Type B pancreatic cell (in vitro differentiated cells): ENCODE measurements around the gene BOK. TPM values are rescaled to one million over a fixed set of nuclear protein-coding genes. Genes with fewer than 3 reads are reported as not detected.

Source experiments
- DNase-seq: peaks from one replicate; pipeline ENCODE4 v3.0.0; 2021; ENCODE audit warnings: mixed read lengths; ENCODE audit not compliant: unreplicated experiment; ENCODE audit errors: extremely low spot score
- H3K27ac Mint-ChIP-seq: 2 replicates; pipeline ENCODE4 v1.8.0; 2021; ENCODE audit warnings: mild to moderate bottlenecking, mixed read lengths
- H3K27me3 Mint-ChIP-seq: 2 replicates; pipeline ENCODE4 v1.8.0; 2021; ENCODE audit warnings: mixed read lengths
- H3K36me3 Mint-ChIP-seq: 2 replicates; pipeline ENCODE4 v1.8.0; 2021; ENCODE audit warnings: mixed read lengths
- H3K4me1 Mint-ChIP-seq: one replicate; pipeline ENCODE4 v1.8.0; 2021; ENCODE audit warnings: mixed read lengths; ENCODE audit not compliant: unreplicated experiment
- H3K4me3 Mint-ChIP-seq: 2 replicates; pipeline ENCODE4 v1.8.0; 2021; ENCODE audit warnings: mild to moderate bottlenecking, mixed read lengths
- H3K9me3 Mint-ChIP-seq: 2 replicates; pipeline ENCODE4 v1.8.0; 2021; ENCODE audit warnings: mixed read lengths
- CTCF ChIP-seq: fragments of 200-600 bp; sonication (generic); conservative IDR thresholded peaks from 2 replicates; pipeline ENCODE4 v1.5.0; 2021; ENCODE audit warnings: antibody characterized with exemption, mild to moderate bottlenecking
- total RNA-seq: library from RNA; stranded (reverse); gene quantifications from 2 replicates; pipeline ENCODE4 v1.2.1, GENCODE V29; 2021; ENCODE audit warnings: low replicate concordance

Gene BOK
- total RNA-seq, 1 donor from 2014 or later = 41.5 TPM

- peaks cover 17% of the 10 kb centered on the region for H3K36me3 Mint-ChIP-seq
- no peak for TF ChIP-seq CTCF
- no peak overlapping the region for H3K4me3 Mint-ChIP-seq
- H3K27me3 Mint-ChIP-seq = no peaks in the 10 kb centered on the region
- H3K27ac Mint-ChIP-seq = no peak overlapping the region
- H3K9me3 Mint-ChIP-seq = no peaks in the 10 kb centered on the region
- no peak for DNase-seq
- H3K4me1 Mint-ChIP-seq = peaks cover 8% of the 10 kb centered on the region
Measured at GRCh38 chr2:241603686-241604085, 45.1 kb downstream of the BOK start.

GRCh38 chr2:241606186-241606585, 47.6 kb downstream of the BOK start:
- Mint-ChIP-seq H3K9me3 (no peaks in the 10 kb centered on the region), H3K4me1 (peaks cover 14% of the 10 kb centered on the region), H3K27ac (no peak overlapping the region), H3K36me3 (peaks cover 9% of the 10 kb centered on the region), H3K27me3 (no peaks in the 10 kb centered on the region), H3K4me3 (no peak overlapping the region)
- no peak for DNase-seq
- TF ChIP-seq CTCF = no peak

- H3K27ac Mint-ChIP-seq = no peak overlapping the region
- no peak for DNase-seq
- peaks cover 20% of the 10 kb centered on the region for H3K4me1 Mint-ChIP-seq
- no peaks in the 10 kb centered on the region for H3K27me3 Mint-ChIP-seq
- TF ChIP-seq CTCF = no peak
- H3K36me3 Mint-ChIP-seq = peaks cover 4% of the 10 kb centered on the region
- no peaks in the 10 kb centered on the region for H3K9me3 Mint-ChIP-seq
- no peak overlapping the region for H3K4me3 Mint-ChIP-seq
Measured at GRCh38 chr2:241607162-241607885, 48.8 kb downstream of the BOK start.

- Mint-ChIP-seq H3K27ac (peak overlapping the region; percentile 61), H3K4me3 (peak overlapping the region; percentile 73)
Measured at GRCh38 chr2:241608881-241609280, 50.3 kb downstream of the BOK start.

GRCh38 chr2:241609859-241610793, 51.6 kb downstream of the BOK start:
- peak overlapping the region; percentile 59 for H3K27ac Mint-ChIP-seq
- H3K4me1 Mint-ChIP-seq = peaks cover 24% of the 10 kb centered on the region
- no peaks in the 10 kb centered on the region for H3K27me3 Mint-ChIP-seq
- TF ChIP-seq CTCF = peak; percentile 77
- DNase-seq = peak; percentile 91
- no peaks in the 10 kb centered on the region for H3K9me3 Mint-ChIP-seq
- H3K4me3 Mint-ChIP-seq = peak overlapping the region; percentile 69
- H3K36me3 Mint-ChIP-seq = no peaks in the 10 kb centered on the region

More at GRCh38 chr2:241608881-241609280, 50.3 kb downstream of the BOK start:
- H3K9me3 Mint-ChIP-seq = no peaks in the 10 kb centered on the region
- TF ChIP-seq CTCF = no peak
- no peaks in the 10 kb centered on the region for H3K36me3 Mint-ChIP-seq
- no peak for DNase-seq
- H3K4me1 Mint-ChIP-seq = peaks cover 16% of the 10 kb centered on the region
- H3K27me3 Mint-ChIP-seq = no peaks in the 10 kb centered on the region
